T47D (cell line): Measurements from ENCODE around the gene MRPS6.

Experiments used
- DNase-seq, 2 experiments: peaks; one replicate each; pipeline versions ENCODE4 v3.0.0 to v3.0.0-alpha.2; 2011 to 2012; ENCODE audit warnings: low read depth in 1 of 2, low spot score in 1 of 2
- JUND ChIP-seq: IDR thresholded peaks from 2 replicates; pipeline ENCODE4 v1.6.1; 2012; ENCODE audit warnings: low read depth
- in situ Hi-C: cut with HindIII; loops from 2 replicates; pipeline ENCODE4 v1.10.0; 2016; ENCODE audit warnings: low sequenced_read_pairs, low pct_unique_long_range_greater_than_20kb

Gene MRPS6

DNA sequence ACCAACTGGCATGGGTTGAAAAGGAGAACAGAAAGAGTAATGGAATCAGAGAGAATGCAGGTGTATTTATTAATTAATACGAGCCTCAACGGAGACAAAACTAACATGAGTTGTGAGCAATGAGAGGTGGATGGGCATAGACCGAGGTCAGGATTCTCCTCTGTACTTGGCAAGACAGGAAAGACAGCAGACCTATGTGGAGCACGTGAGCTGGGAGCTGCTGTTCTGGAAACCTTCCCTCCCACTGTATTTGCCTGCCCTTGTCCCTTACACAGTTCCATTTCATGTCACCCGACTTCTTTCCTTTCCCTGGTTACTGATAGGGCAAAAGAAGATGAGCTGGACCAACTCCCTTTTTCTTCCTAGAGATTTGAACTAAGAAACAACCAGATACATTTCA is 110.9 kb downstream of the MRPS6 start:
- TF ChIP-seq JUND: no peak
- in situ Hi-C loops: no loop called here

DNA sequence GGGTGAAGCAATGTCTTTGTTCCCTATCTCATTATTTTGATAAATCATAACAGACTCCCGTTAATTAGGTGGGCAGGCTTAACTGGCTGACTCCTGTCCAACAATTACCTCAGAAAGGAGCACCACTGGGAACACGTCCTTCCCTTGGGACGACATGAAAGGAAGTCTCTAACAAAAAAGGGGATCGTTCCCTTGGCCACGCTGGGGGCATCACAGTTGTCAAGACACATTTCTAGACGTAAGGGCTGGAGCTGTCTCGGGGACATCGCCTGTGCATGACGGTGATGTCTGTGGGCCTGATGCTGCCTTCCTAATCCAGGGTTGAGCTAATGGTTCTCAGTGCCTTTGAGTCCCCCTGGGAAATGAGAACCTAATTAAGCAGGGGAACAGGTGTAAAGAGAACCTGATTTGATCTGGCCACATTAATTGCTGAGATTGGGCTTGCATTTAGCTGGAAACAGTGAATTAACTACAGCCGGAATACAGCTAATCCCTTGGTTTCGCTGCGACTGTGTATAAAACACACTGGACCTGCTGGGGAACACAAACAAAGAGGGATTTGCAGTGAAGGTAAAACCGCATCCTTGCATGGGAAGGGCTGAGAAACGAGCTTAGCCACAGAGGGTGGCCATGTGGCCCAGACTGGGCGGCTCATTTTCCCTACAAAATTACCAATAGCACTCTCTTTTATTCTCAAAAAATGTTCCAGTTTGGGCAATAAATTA is 111.8 kb downstream of the MRPS6 start:
- TF ChIP-seq JUND: no peak
- in situ Hi-C loops: no loop called here
- DNase-seq: no peak

More for the DNA sequence above, 110.9 kb downstream of the MRPS6 start:
- no peak for DNase-seq

DNA sequence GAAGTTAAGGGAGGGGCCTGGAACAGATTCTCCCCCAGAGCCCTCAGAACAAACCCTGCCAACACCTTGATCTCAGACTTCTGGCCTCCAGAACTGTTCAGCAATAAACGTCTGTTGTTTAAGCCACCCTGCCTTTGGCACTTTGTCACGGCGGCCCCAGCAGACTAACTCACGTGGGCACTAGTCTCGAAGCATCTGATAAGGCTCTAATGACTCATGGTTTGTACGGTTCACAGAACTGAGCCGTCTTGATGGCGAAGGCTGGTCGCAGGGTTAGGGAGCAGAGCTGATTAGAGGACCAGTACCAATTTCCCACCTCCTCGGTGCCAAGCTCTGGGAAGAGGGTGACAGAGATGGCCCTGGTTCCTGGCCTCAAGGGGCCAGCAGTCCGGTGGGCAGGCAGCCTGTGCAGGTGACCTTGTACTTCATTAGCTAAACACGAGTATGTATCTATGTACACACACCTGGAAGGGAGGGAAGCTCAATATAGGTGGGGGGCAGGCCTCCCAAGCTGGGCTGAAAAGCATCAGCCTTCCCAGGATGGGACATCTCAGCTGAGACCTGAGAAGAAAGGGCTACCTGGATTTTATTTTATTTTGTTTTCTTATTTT is 112.8 kb downstream of the MRPS6 start:
- no peak for TF ChIP-seq JUND
- no peak for DNase-seq
- in situ Hi-C loops: no loop called here

DNA sequence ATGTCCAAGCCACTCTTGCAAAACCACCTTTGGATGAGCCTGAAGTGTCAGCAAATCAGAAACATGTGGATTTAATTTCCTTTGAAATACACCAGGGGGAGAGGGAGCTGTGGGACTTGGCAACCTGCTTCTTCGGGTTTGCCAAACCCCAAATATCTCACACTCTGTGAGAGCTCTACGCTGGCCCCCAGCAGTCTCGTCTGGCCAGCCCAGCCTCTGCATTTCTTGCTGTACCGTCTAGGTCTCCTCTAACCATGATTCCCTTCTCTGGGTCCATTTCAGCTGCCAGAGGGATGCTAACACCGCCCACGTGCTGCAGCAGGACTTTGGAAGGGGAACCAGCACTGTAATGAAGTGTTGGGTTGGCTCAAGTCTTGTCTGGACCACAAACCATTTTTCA is 114.6 kb downstream of the MRPS6 start:
- no peak for TF ChIP-seq JUND
- in situ Hi-C loops: no loop called here
- no peak for DNase-seq

DNA sequence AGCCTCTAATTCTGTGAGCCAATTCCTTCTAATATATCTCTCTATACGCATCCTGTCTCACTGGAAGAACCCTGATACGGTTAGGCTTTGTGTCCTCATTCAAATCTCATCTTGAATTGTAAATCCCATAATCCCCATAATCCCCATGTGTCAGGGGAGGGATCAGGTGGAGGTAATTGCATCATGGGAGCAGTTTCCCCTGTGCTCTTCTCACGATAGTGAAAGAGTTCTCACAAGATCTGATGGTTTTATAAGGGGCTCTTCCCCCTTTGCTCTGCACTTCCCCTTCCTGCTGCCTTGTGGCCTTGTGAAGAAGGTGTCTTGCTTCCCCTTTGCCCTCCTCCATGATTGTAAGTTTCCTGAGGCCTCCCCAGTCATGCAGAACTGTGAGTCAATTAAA is 116.1 kb downstream of the MRPS6 start:
- in situ Hi-C loops: no loop called here
- DNase-seq: no peak
- TF ChIP-seq JUND: no peak

DNA sequence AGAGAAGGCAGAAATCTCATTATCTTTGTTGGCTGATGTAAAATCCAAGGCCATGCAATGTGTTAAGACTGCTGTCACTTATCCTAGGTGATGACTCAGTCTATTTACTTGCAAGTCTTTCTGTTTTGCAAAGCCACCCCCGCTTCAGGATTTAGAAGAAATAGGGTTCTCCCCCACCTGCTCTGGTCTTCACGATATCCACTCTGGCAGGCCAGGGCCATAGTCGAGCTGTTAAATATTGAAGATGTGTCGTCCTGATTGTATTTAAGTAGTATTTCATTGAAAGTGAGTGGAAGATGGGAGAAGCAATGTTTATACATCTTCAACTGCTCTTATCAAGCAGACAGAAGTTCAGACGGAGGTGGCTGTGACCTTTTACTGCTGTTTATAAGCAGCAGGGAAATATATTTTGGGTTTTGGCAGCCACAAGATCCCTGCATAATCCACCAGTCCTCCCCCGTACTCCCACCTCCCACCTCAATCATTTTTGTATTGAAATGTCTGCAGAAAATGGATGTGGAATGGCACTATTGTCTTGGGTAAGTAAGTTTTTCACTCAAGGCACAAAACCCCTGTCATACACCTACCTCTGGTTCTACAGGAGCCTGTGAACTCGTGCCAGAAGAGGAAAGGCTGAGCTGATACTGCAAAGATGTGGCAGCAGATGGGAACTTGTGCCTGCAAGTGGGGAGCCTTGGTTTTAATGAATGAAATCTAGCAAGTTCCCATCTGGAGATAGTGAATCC is 117.4 kb downstream of the MRPS6 start:
- no peak for DNase-seq
- TF ChIP-seq JUND: no peak
- in situ Hi-C loops: no loop called here

DNA sequence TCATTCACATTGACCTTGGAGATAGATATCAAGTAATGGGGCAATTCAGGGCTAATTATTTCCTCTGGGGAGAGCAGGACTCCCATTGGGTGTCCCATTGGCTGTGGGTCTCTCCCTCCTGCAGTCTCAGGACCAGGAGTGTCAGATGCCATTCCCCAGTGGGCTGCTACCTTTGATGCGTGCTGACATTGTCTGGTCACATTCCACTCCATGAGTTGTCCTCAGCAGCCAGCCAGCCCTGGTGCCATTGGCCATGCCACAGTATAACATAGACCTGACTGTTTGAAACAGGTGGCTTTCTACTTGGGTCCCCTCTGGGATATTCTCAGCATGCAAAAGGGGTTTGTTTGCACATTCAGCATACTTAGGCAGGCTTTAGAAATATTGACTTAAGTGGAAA is 118.5 kb downstream of the MRPS6 start:
- TF ChIP-seq JUND: no peak
- no peak for DNase-seq
- in situ Hi-C loops: no loop called here
